Prostate gland (tissue), 2 donors: ENCODE data around the gene STK24. TPM values are rescaled to one million over a fixed set of nuclear protein-coding genes. Genes with fewer than 3 reads are reported as not detected.

Experiments used
- DNase-seq: peaks from one replicate; pipeline ENCODE4 v3.0.0-alpha.2; 2019; ENCODE audit warnings: low spot score
- H3K27ac ChIP-seq, 2 donors: fragments of 200-600 bp; sonication (generic); 2 replicates each; pipeline ENCODE4 v1.5.1; 2017 to 2019
- H3K27me3 ChIP-seq: fragments of 200-600 bp; sonication (generic); replicated peaks from 2 replicates; pipeline ENCODE4 v1.5.1; 2019; ENCODE audit not compliant: insufficient read depth
- H3K36me3 ChIP-seq, 2 donors: fragments of 200-600 bp; sonication (generic); 1 replicate in 1 of 2; 2 replicates in 1 of 2; pipeline versions ENCODE4 v1.5.1 to v1.8.1; 2017 to 2019
- H3K4me1 ChIP-seq: fragments of 200-600 bp; sonication (generic); replicated peaks from 2 replicates; pipeline ENCODE4 v1.5.1; 2019
- H3K4me3 ChIP-seq, 2 donors: fragments of 200-600 bp; sonication (generic); 2 replicates each; pipeline ENCODE4 v1.5.1; 2017 to 2019
- H3K9me3 ChIP-seq: fragments of 200-600 bp; sonication (generic); 2 replicates; pipeline ENCODE4 v1.5.1; 2017
- POLR2A ChIP-seq: fragments of 450-650 bp; IDR thresholded peaks from one replicate; pipeline ENCODE4 v1.6.1; 2016; ENCODE audit warnings: antibody characterized with exemption, mild to moderate bottlenecking
- POLR2AphosphoS5 ChIP-seq: sonication (generic); formaldehyde crosslinking; IDR thresholded peaks from one replicate; pipeline ENCODE4 v1.6.1; 2017; ENCODE audit warnings: antibody characterized with exemption
- WGBS: methylation state at CpG from one replicate; pipeline ENCODE4 v1.1.5; 2018; 5-methylcytosine and 5-hydroxymethylcytosine counted together
- intact Hi-C: fragments of 100-400 bp; cut with DNase I; formaldehyde crosslinking; loops from one replicate; pipeline ENCODE4 v1.14.2; 2022
- total RNA-seq, 2 donors: library from RNA; depleted of rRNA; stranded (reverse); fragments of >200 nt; gene quantifications; one replicate each; pipeline ENCODE4 v1.1.0, GENCODE V29; 2016
- TF ChIP-seq, protein P1 (sequence below), 4 experiments: fragments of 200-600 bp in 2 of 4; fragments of 450-650 bp in 2 of 4; sonication (generic) in 2 of 4; IDR thresholded peaks; 1 replicate in 3 of 4; 2 replicates in 1 of 4; pipeline ENCODE4 v1.5.1; 2016 to 2019; ENCODE audit warnings: antibody characterized with exemption in 4 of 4, mild to moderate bottlenecking in 2 of 4, moderate library complexity in 2 of 4

The STK24 gene
- total RNA-seq, 2 donors from 2014 or later: 80.5 to 187 TPM

DNA sequence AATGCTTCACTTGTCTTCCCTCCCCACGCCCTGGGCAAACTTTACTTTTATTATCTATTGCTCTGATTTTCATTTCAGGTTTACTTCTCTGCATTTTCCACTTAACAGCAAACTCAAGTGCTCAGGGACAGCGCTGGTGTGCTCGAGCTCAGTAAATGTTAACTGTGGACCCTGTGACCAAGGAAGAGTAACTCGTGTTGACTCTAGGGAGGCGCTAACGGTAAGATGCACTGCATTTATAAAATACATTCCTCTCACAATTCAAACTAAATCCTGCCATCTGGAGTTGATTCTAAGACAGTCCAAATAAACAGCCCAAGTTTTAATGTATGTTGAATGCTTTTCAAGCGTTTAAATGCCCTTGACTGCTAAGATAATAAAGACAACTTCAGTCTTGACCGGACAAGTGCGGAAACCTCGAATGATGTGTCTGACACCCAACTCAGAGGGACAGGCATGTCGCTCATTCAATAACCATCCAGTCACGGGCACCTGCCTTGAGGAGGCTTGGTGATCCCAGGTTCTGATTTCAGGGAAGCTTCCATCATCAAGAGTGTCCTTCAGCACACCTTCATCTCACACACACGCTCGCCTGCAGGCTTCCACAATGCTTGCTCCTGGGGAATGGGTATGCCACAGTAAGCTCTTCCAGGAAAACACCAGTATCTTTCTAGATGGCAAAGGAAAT, 93.2 kb downstream of the STK24 start:
- no peak for TF ChIP-seq POLR2A
- TF ChIP-seq POLR2AphosphoS5: no peak
- TF ChIP-seq, protein P1, sequence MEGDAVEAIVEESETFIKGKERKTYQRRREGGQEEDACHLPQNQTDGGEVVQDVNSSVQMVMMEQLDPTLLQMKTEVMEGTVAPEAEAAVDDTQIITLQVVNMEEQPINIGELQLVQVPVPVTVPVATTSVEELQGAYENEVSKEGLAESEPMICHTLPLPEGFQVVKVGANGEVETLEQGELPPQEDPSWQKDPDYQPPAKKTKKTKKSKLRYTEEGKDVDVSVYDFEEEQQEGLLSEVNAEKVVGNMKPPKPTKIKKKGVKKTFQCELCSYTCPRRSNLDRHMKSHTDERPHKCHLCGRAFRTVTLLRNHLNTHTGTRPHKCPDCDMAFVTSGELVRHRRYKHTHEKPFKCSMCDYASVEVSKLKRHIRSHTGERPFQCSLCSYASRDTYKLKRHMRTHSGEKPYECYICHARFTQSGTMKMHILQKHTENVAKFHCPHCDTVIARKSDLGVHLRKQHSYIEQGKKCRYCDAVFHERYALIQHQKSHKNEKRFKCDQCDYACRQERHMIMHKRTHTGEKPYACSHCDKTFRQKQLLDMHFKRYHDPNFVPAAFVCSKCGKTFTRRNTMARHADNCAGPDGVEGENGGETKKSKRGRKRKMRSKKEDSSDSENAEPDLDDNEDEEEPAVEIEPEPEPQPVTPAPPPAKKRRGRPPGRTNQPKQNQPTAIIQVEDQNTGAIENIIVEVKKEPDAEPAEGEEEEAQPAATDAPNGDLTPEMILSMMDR (IDR thresholded peaks at IDR 0.05): no peak
- Histone ChIP-seq H3K36me3 (no peaks in the 10 kb centered on the region), H3K4me3 (no peak overlapping the region), H3K27me3 (no peaks in the 10 kb centered on the region), H3K27ac (peak overlapping the region; percentile 78 to 82), H3K9me3 (no peaks in the 10 kb centered on the region), H3K4me1 (peaks cover 5% of the 10 kb centered on the region)
- DNase-seq: peak; percentile 27
- intact Hi-C loops: loop anchor here (5.0 kb wide), 1 partner anchor 94 kb away; the partner anchor contains the start of gene STK24
- 39% methylated on average over 14 of the region's 14 CpGs for WGBS

DNA sequence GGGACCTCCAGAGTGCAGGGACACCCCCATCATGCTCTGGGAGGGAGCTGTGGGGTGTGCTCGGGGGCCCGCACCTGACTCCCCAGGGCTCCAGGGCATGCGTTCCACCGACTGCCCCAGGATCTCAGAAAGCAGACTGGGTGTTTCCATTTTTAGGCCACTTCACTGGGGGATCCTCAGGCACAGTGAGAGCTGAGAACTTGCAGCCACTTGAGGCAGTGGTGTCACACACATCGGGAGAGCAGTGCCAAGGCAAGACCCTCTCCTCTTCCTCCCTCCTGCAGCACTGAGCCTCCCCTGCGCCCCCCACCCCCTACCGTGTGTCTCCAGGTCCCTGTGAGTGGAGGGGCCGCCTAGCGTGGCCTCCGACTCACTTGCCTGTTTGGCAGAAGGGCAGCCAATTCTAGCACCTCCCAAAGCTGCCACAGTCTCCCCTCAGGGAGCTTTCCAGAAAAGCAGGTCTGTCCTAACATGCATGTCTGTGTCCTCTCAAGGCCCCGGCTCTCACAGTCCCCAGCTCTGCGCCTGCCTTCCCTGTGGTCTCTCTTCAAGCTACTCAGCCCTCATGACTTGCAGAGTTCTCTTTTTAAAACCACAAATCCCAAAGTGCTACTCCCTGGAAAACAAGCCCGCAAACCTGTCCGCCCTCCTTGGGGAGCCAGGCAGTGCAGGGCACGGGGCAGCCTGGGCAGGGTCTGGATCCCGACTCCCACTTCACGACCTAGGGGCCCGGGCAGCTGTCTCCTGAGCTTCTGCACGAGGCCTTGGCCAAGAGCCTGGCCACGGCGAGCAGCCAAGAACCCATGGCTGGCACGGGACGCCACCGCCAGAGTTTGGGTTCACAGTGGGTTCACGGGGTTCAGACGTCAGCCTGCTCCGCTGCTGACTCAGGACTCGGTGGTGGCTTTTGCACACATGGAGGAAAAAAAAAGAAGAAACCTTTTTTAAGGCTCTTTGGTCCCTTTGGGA, 94.1 kb downstream of the STK24 start:
- H3K27me3 ChIP-seq: no peaks in the 10 kb centered on the region
- TF ChIP-seq POLR2AphosphoS5: peak; percentile 73
- peak; percentile 22 for TF ChIP-seq POLR2A
- TF ChIP-seq, protein P1 (IDR thresholded peaks at IDR 0.05): no peak
- intact Hi-C loops: loop anchor here (5.0 kb wide), 1 partner anchor 95 kb away; the partner anchor contains the start of gene STK24
- no peaks in the 10 kb centered on the region for H3K9me3 ChIP-seq
- peak; percentile 68 for DNase-seq
- peaks cover 5% of the 10 kb centered on the region for H3K4me1 ChIP-seq
- peak overlapping the region; percentile 78 to 82 for H3K27ac ChIP-seq
- H3K36me3 ChIP-seq: no peaks in the 10 kb centered on the region
- no peak overlapping the region for H3K4me3 ChIP-seq
- 48% methylated on average over 28 of the region's 28 CpGs for WGBS

DNA sequence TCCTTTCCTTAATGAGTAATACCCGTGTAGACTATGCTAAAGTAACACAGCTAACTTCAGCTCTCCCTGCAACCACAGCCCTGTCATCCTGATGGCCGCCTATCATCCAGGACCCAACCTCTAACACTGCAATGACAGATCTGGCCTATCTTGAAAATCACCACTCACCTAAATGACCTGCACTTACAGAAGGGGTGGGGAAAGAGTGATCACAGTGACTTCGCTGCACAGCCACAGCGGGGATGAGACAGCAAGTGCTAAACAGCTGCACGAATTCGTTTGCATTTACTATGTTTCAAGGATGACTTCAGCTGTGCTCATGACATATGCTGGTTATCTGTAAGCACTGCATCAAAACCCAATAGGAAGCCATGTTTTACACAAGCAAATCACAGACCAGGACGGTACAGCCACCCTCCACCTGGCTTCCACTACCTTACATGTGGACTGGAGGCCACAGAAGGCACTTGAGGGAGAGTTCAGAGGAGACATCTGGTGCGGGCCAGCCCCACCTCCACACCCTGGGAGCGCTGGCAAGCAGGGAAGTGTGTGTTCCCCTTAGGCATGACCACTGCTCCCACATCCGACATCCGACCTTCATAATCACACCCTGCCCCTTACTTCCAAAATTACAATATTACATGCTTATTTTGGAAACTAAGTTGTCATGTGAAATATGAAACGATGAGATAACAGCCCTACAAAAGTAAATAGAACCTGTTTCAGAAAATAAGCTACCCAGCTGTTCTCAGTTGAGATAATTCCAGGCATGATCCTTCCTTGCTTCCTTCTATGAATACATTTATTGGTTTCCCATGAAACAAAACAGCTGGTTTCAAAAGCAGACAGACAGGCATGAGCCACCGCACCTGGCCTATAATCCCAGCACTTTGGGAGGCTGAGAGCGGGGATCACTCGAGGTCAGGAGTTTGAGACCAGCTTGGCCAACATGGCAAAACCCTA, 95.7 kb downstream of the STK24 start:
- WGBS: 49% methylated on average over 15 of the region's 15 CpGs

DNA sequence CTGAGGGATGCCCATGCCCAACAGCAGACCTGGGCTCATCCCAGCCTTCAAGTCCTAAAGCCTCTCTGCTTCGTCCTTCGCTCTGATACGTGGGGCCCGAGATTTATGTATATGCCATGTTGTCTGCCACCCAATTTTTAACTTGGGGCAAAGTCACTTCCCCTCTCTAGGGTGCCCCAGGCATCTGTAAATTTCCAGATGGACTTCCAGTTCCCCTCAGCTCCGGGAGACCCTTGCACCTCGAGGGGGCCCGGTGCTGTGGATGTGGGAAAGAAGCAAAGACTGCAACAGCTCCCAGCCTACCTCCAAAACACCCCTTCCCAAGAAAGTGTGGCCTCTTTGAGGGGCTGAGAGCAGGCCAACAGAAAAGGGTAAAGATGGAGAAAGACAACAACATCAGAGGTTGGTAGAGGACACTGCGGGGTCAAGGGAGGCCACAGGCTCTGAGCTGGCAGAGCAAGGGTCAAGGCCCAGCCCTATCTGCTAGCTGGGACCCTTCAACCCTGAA, 97.4 kb downstream of the STK24 start:
- no peak for TF ChIP-seq POLR2A
- TF ChIP-seq POLR2AphosphoS5: no peak
- TF ChIP-seq, protein P1 (IDR thresholded peaks at IDR 0.05): no peak

More for the DNA sequence above, 95.7 kb downstream of the STK24 start:
- TF ChIP-seq POLR2A: no peak
- TF ChIP-seq POLR2AphosphoS5: peak; percentile 31
- no peak for DNase-seq
- H3K27me3 ChIP-seq: no peaks in the 10 kb centered on the region
- H3K4me1 ChIP-seq: peaks cover 5% of the 10 kb centered on the region
- H3K9me3 ChIP-seq: no peaks in the 10 kb centered on the region
- no peak overlapping the region for H3K4me3 ChIP-seq
- peak overlapping the region in 1 of 2 donors; percentile 5 for H3K27ac ChIP-seq
- intact Hi-C loops: loop anchor here (5.0 kb wide), 1 partner anchor 96 kb away; the partner anchor contains the start of gene STK24
- H3K36me3 ChIP-seq: no peaks in the 10 kb centered on the region

More for the DNA sequence above, 97.4 kb downstream of the STK24 start:
- no peaks in the 10 kb centered on the region for H3K9me3 ChIP-seq
- H3K27me3 ChIP-seq: no peaks in the 10 kb centered on the region
- no peaks in the 10 kb centered on the region for H3K36me3 ChIP-seq
- H3K4me1 ChIP-seq: peaks cover 5% of the 10 kb centered on the region
- no peak for DNase-seq
- WGBS: 88% methylated on average over 8 of the region's 8 CpGs
- H3K27ac ChIP-seq: no peak overlapping the region
- H3K4me3 ChIP-seq: no peak overlapping the region
- intact Hi-C loops: loop anchor here (5.0 kb wide), 1 partner anchor 98 kb away; the partner anchor contains the start of gene STK24
